A673 (cell line): Measurements from ENCODE around the gene SAA1. TPM values are rescaled to one million over a fixed set of nuclear protein-coding genes. Genes with fewer than 3 reads are reported as not detected.

Experiments used
- BruUV-seq: library from RNA; stranded (reverse); fragments of 400-500 nt; replicated peaks from 2 replicates; lab custom pipeline; 2021; lab: Mats Ljungman, UMichigan
- CTCF ChIA-PET: fragments of 300-600 bp; sonication (Branson Sonifier 250); formaldehyde crosslinking; loops from one replicate; lab custom pipeline; 2022; ENCODE audit warnings: antibody characterized with exemption; lab: Charles Lee
- POLR2A ChIA-PET: fragments of 300-600 bp; sonication (Branson Sonifier 250); formaldehyde crosslinking; loops from one replicate; lab custom pipeline; 2022; ENCODE audit warnings: antibody characterized with exemption; ENCODE audit not compliant: low non-redundant PET; lab: Charles Lee
- DNase-seq: peaks from one replicate; pipeline ENCODE4 v3.0.0-alpha.2; 2015; ENCODE audit warnings: low spot score
- H3K27ac ChIP-seq: fragments of 200-600 bp; sonication (generic); 2 replicates; pipeline ENCODE4 v1.5.1; 2016; ENCODE audit warnings: mixed run types, low read depth, mild to moderate bottlenecking, mixed read lengths, antibody characterized with exemption, low read length; ENCODE audit not compliant: poor library complexity, severe bottlenecking
- H3K27me3 ChIP-seq: fragments of 200-600 bp; sonication (generic); replicated peaks from 2 replicates; pipeline ENCODE4 v1.6.1; 2017; ENCODE audit warnings: mixed run types, low read depth, mild to moderate bottlenecking, mixed read lengths, antibody characterized with exemption, low read length; ENCODE audit not compliant: insufficient read depth, poor library complexity
- H3K36me3 ChIP-seq: fragments of 200-600 bp; sonication (generic); 2 replicates; pipeline ENCODE4 v1.6.1; 2016; ENCODE audit warnings: mixed run types, mild to moderate bottlenecking, mixed read lengths, antibody characterized with exemption, low read length; ENCODE audit not compliant: insufficient read depth, poor library complexity, severe bottlenecking
- H3K4me1 ChIP-seq: fragments of 200-600 bp; sonication (generic); 2 replicates; pipeline ENCODE4 v1.6.1; 2017; ENCODE audit warnings: mixed run types, mild to moderate bottlenecking, mixed read lengths, antibody characterized with exemption, low read length; ENCODE audit not compliant: insufficient read depth, poor library complexity, severe bottlenecking
- H3K4me3 ChIP-seq: fragments of 200-600 bp; sonication (generic); 2 replicates; pipeline ENCODE4 v1.5.1; 2016; ENCODE audit warnings: low read depth, mixed run types, mild to moderate bottlenecking, mixed read lengths, low read length; ENCODE audit not compliant: poor library complexity, severe bottlenecking
- H3K9me3 ChIP-seq: fragments of 200-600 bp; sonication (generic); 2 replicates; pipeline ENCODE4 v1.6.1; 2016; ENCODE audit warnings: mixed run types, low read depth, mild to moderate bottlenecking, mixed read lengths, antibody characterized with exemption, low read length; ENCODE audit not compliant: poor library complexity, severe bottlenecking
- CTCF ChIP-seq: fragments of 300-800, 200-600 bp; sonication (generic); conservative IDR thresholded peaks from 2 replicates; pipeline ENCODE4 v1.5.1; 2017; ENCODE audit warnings: low read depth, mild to moderate bottlenecking, antibody characterized with exemption, low read length, moderate library complexity, mixed read lengths
- EZH2 ChIP-seq: fragments of 200-600 bp; sonication (generic); IDR thresholded peaks from 2 replicates; pipeline ENCODE4 v1.6.1; 2017; ENCODE audit warnings: borderline replicate concordance, low read depth, mild to moderate bottlenecking, mixed read lengths, antibody characterized with exemption, low read length; ENCODE audit not compliant: poor library complexity, severe bottlenecking
- intact Hi-C: fragments of 100-400 bp; cut with micrococcal nuclease; formaldehyde crosslinking; loops from one replicate; pipeline ENCODE4 v1.10.0; 2022; ENCODE audit not compliant: unreplicated experiment
- total RNA-seq: library from RNA; stranded (reverse); gene quantifications from 2 replicates; pipeline ENCODE4 v1.2.3, GENCODE V29; 2021

The SAA1 gene
- total RNA-seq, 1 experiment from 2014 or later, result not detected

- no peaks in the 10 kb centered on the region for H3K9me3 ChIP-seq
- TF ChIP-seq CTCF (no peak), EZH2 (no peak)
- H3K4me3 ChIP-seq, result no peak within 1 kb of the TSS
- intact Hi-C loops, result loop anchor here (10.0 kb wide), 1 partner anchor 486 kb away; no protein-coding TSS in a partner anchor
- ChIA-PET CTCF (interaction anchor here (0.6 kb wide), 1 partner anchor 1511 kb away, joined by 3 read pairs; no protein-coding TSS in a partner anchor), POLR2A (no interaction called here)
- no peak within 1 kb of the TSS for H3K27ac ChIP-seq
- no TSS peak for BruUV-seq
- H3K4me1 ChIP-seq, result no peaks in the 10 kb centered on the region
- no peaks in the 10 kb centered on the region for H3K27me3 ChIP-seq
- no peak for DNase-seq
- H3K36me3 ChIP-seq, result no peaks in the 10 kb centered on the region
Measured at GRCh38 chr11:18248561-18248960, 17.5 kb upstream of the SAA1 start, which contains the start of gene SAA2. TSS of gene SAA2 (minus strand) at chr11:18248668. CDS start at chr11:18248011, 657 bp downstream.

- no peaks in the 10 kb centered on the region for H3K36me3 ChIP-seq
- DNase-seq, result no peak
- no peak for TF ChIP-seq EZH2
- TF ChIP-seq CTCF, result no peak
- POLR2A ChIA-PET, result no interaction called here
- no peaks in the 10 kb centered on the region for H3K27me3 ChIP-seq
- no peaks in the 10 kb centered on the region for H3K9me3 ChIP-seq
- no peaks in the 10 kb centered on the region for H3K4me1 ChIP-seq
- BruUV-seq, result no TSS peak
- CTCF ChIA-PET, result no interaction called here
- no peak overlapping the region for H3K27ac ChIP-seq
- intact Hi-C loops, result no loop called here
- no peak overlapping the region for H3K4me3 ChIP-seq
Measured at GRCh38 chr11:18253233-18253632, 12.8 kb upstream of the SAA1 start.

GRCh38 chr11:18253778-18254338 lies 12.2 kb upstream of the SAA1 start:
- ChIA-PET POLR2A (no interaction called here), CTCF (no interaction called here)
- BruUV-seq, result no TSS peak
- no peaks in the 10 kb centered on the region for H3K36me3 ChIP-seq
- TF ChIP-seq CTCF (no peak), EZH2 (no peak)
- no peaks in the 10 kb centered on the region for H3K9me3 ChIP-seq
- no peaks in the 10 kb centered on the region for H3K27me3 ChIP-seq
- no peaks in the 10 kb centered on the region for H3K4me1 ChIP-seq
- DNase-seq, result no peak
- intact Hi-C loops, result no loop called here
- no peak overlapping the region for H3K4me3 ChIP-seq
- H3K27ac ChIP-seq, result no peak overlapping the region
